Adrenal gland (tissue), 5 donors: Measurements from ENCODE around the gene CIPC.

Experiments used
- POLR2A ChIP-seq, 2 donors: fragments of 450-650 bp; IDR thresholded peaks; one replicate each; pipeline ENCODE4 v1.6.1; 2017; ENCODE audit warnings: antibody characterized with exemption in 2 of 2, mild to moderate bottlenecking in 2 of 2, moderate library complexity in 1 of 2
- TF ChIP-seq, protein P1 (sequence below), 6 experiments: fragments of 450-650 bp in 4 of 6; fragments of 200-600 bp in 2 of 6; sonication (generic) in 1 of 6; IDR thresholded peaks; 1 replicate in 5 of 6; 2 replicates in 1 of 6; pipeline versions ENCODE4 v1.5.1 to v1.8.0; 2016 to 2021; ENCODE audit warnings: antibody characterized with exemption in 6 of 6, mild to moderate bottlenecking in 2 of 6, moderate library complexity in 1 of 6
- donor health status: DM: no; HTN: no; CAD: no.

DNA sequence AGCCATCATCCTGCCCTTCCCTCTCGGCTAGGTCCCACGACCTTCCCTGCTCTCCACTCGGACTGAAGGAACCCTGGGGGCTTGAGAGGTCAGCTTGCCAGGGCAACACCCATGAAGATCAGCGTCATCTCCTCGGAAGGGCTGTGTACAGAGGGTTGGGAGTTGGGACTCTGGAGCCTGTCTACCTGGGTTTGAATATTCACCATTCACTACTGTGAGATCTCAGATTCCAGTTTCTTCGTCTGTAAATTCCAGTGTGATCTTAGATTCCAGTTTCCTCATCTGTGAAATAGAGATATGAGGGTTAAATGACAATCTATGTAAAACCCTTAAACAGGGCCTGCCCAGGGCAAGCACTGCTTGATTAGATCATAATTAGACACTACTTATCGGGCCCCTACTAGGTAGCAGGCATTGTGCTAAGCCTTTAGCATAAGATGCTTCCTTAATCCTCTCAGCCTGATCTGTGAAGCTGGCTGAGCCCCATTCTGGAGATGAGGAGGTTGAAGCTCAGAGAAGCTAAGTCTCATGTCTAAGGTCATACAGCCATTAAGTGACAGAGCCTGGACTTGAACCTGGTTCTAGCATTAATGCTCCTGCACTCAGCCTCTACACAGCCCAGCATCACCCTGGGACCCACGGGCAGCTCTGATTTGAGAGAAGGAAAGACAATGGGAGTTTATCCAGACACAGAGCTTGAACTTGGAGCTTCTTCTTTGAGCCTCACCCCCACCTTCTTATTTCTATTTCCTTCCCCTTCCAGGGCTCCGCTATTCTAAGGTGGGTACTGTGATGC lies 44.1 kb downstream of the CIPC start:
- TF ChIP-seq, protein P1, sequence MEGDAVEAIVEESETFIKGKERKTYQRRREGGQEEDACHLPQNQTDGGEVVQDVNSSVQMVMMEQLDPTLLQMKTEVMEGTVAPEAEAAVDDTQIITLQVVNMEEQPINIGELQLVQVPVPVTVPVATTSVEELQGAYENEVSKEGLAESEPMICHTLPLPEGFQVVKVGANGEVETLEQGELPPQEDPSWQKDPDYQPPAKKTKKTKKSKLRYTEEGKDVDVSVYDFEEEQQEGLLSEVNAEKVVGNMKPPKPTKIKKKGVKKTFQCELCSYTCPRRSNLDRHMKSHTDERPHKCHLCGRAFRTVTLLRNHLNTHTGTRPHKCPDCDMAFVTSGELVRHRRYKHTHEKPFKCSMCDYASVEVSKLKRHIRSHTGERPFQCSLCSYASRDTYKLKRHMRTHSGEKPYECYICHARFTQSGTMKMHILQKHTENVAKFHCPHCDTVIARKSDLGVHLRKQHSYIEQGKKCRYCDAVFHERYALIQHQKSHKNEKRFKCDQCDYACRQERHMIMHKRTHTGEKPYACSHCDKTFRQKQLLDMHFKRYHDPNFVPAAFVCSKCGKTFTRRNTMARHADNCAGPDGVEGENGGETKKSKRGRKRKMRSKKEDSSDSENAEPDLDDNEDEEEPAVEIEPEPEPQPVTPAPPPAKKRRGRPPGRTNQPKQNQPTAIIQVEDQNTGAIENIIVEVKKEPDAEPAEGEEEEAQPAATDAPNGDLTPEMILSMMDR (IDR thresholded peaks at IDR 0.05) = no peak
- TF ChIP-seq POLR2A (IDR thresholded peaks at IDR 0.05) = no peak
